IPS-18a (cell line): ENCODE results near the gene ICAM2.
"Not testable (repeated sequence)": the region's sequence is repeated elsewhere in the genome, so short reads cannot be mapped to it uniquely, and the experiment has no call there.

Source experiments
- H3K27ac ChIP-seq: one replicate; pipeline ENCODE4 v1.5.1; 2013; ENCODE audit warnings: low read length
- H3K27me3 ChIP-seq: one replicate; pipeline ENCODE4 v1.6.1; 2013; ENCODE audit warnings: mild to moderate bottlenecking, low read length; ENCODE audit not compliant: control insufficient read depth, insufficient read depth
- H3K36me3 ChIP-seq: one replicate; pipeline ENCODE4 v1.6.1; 2013; ENCODE audit warnings: low read depth, low read length; ENCODE audit not compliant: control insufficient read depth
- H3K4me1 ChIP-seq: one replicate; pipeline ENCODE4 v1.6.1; 2013; ENCODE audit warnings: low read depth, low read length; ENCODE audit not compliant: control insufficient read depth
- H3K4me3 ChIP-seq: one replicate; pipeline ENCODE4 v1.5.1; 2013; ENCODE audit warnings: low read length
- H3K9ac ChIP-seq: one replicate; pipeline ENCODE4 v1.6.1; 2013; ENCODE audit warnings: mild to moderate bottlenecking, low read length, moderate library complexity
- H3K9me3 ChIP-seq: one replicate; pipeline ENCODE4 v1.6.1; 2013; ENCODE audit warnings: low read depth, low read length; ENCODE audit not compliant: control insufficient read depth

Gene ICAM2

DNA sequence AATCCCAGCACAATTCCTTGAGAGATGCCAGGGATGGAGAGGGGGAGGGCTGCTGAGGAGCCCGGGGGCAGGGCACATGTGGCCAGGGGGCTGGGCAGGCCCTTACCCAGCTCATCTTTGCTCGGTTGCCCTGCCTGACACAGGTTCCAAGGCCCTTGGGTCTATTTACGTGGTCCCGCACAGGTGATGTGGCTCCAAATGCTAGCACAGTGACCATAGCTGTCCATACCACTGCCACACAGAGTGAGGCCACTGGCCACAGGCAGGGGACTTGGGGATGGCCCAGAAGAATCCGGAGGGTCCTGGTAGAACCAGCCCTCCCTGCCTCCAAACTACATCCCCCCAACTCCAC, 32.3 kb downstream of the ICAM2 start:
- no peak overlapping the region for H3K4me3 ChIP-seq
- H3K9ac ChIP-seq: no peak overlapping the region
- H3K4me1 ChIP-seq: peaks cover 3% of the 10 kb centered on the region
- no peaks in the 10 kb centered on the region for H3K9me3 ChIP-seq
- no peaks in the 10 kb centered on the region for H3K36me3 ChIP-seq
- no peaks in the 10 kb centered on the region for H3K27me3 ChIP-seq
- no peak overlapping the region for H3K27ac ChIP-seq

DNA sequence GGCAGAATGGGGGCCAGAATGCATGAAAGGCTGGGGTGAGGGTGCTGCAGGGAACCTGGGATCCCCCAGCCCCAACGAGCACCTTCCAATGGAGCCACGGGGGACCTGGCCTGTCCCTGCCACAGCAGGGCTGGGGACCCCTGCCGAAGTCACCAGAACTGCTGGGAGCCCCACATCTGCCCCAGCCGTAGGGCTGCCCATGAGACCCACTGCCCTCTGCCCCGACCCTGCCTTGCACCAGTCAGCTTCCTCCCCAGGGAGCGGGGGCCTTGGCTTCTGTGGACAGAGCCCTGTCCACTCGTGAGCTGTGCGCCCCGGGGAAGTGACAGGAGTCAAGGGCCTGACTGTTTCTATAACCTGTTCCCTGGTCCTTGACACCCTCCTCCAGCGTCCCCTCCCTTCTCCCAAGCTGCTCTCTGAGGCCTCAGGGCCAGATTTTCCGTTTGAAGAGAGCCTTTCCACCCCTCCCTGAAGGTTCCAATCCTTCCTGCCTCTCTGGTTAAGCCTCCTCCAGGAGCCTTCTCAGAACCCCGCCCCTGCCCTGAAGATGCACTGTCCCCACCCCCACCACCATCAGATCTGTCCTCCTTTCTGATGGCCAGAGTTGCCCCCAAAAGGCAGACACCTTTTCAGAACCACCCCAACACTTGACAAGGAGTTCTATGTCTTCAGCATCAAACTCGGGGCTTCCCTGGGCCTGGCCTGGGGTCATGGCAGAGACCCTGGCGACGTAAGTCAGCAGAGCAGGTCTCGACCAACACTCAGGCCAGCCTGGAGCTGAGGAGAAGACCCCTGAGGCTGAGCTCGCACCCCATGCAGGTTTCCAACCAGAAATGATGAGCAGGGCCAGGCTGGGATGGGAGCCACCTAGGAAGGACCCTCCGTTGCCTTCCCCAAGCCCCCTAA, 33.0 kb downstream of the ICAM2 start:
- no peak overlapping the region for H3K4me3 ChIP-seq
- H3K27ac ChIP-seq: no peak overlapping the region
- no peak overlapping the region for H3K9ac ChIP-seq
- H3K4me1 ChIP-seq: peaks cover 3% of the 10 kb centered on the region
- no peaks in the 10 kb centered on the region for H3K36me3 ChIP-seq
- no peaks in the 10 kb centered on the region for H3K27me3 ChIP-seq
- peaks cover 2% of the 10 kb centered on the region for H3K9me3 ChIP-seq

DNA sequence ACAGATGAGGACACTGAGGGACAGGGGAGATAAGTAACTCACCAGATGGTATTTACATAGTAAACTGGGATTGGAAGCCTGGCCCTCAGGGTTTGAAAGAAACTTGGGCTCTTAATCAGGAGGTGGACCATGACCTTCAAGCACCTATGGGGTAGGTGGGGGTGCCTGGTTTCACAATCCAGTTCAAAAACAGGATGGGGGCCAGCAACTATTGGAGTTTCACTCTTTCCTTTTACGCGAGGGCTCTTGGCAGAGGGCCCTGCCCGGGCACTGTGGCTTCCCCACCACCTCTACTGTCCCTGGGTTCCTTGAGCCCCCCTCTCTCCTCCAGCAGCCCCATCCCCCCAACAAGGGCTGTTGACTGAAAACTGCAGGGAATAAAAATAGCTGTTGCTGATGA, 33.6 kb downstream of the ICAM2 start:
- no peak overlapping the region for H3K27ac ChIP-seq
- no peak overlapping the region for H3K9ac ChIP-seq
- peaks cover 3% of the 10 kb centered on the region for H3K4me1 ChIP-seq
- no peaks in the 10 kb centered on the region for H3K27me3 ChIP-seq
- H3K4me3 ChIP-seq: no peak overlapping the region
- peaks cover 2% of the 10 kb centered on the region for H3K9me3 ChIP-seq
- no peaks in the 10 kb centered on the region for H3K36me3 ChIP-seq

DNA sequence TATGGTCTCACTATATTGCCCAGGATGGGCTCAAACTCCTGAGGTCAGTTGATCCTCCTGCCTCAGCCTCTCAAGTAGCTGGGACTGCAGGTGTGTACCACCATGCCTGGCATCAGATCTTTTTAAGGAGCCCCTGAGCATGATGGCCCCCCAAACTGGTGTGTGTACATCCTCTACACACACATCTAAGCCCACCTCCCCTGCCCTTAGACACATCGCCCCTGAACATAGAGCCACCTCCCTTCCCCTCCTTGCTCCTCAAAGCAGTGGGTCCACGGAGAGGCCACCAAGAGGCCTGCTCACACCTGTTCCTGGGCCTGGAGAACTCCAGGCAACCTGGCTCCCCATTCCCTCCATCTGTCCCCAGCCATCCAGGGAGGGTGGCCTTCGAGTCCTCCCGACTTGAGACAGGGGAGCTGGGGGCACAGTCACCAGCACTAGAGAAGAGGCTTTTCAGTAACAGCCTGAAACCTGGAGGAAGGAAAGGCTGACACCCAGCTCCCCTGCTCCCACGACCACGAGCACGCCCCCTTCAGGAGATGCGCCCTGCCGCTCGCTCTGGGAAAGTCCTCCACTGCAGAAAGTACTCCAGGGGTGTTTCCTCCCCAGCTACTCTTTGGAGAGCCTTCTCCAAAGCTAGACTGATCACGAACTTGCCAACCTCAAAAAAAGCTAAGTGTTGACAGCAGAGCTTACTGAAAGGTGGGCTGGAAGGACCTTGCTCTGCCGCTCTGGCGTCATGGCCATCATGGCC, 34.9 kb downstream of the ICAM2 start:
- Histone ChIP-seq H3K36me3 (no peaks in the 10 kb centered on the region), H3K4me1 (peaks cover 3% of the 10 kb centered on the region), H3K9ac (no peak overlapping the region), H3K4me3 (no peak overlapping the region), H3K9me3 (peaks cover 2% of the 10 kb centered on the region), H3K27ac (no peak overlapping the region), H3K27me3 (no peaks in the 10 kb centered on the region)

DNA sequence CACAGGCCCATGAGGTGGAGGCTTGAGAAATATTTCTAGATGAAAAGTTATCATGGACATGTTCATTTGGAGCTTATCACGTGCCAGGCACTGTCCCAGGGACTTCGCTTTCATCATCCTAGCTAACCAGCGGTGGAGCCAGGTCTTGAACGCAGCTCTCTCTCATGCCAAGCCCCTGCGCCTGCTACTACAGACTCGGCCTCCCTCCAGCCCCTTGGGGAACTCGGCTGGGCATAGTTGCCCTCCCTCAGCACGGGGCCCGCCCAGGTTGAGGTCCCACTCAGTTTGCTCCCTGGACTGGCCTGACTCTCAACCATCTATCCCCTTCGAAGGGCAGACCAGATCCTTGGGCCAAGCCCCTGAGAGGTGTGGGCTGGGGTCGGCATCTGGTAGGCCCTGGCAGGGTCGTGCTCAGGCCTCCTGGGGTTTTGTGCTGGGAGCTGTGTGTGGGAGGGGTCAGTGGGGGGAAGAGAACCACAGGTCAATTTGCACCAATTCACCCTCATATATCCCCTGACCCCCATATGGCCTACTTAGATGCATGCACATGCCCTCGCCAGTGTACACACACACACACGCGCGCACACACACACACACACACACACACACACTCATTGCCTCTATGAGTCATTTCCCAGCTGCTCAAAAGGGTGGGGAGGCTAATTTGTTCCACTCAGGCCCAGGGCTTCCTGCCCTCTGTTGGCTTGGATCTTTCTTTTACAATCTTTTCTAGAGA, 35.6 kb downstream of the ICAM2 start:
- H3K27ac ChIP-seq: no peak overlapping the region
- no peaks in the 10 kb centered on the region for H3K36me3 ChIP-seq
- H3K27me3 ChIP-seq: no peaks in the 10 kb centered on the region
- H3K9me3 ChIP-seq: peaks cover 2% of the 10 kb centered on the region
- peaks cover 3% of the 10 kb centered on the region for H3K4me1 ChIP-seq
- no peak overlapping the region for H3K9ac ChIP-seq
- H3K4me3 ChIP-seq: no peak overlapping the region

DNA sequence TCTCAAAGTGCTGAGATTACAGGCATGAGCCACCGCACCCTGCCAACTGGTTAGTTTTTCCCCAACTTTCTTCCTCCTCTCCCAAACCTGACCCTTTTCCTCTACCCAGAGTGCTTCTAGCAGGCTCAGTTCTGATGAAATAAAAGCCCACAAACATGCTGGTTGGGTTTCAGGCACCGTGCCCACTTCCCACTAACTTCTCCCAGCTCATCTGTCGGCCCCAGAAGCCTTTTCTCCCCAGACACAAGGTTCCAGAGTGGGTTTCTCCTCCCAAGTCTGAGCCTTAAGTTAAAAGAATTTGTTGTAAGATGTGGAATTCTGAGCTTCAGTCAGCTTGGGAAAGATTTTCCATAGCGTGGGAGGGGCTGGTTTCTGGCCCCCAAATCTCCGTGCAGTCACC, 36.2 kb downstream of the ICAM2 start:
- Histone ChIP-seq H3K4me3 (no peak overlapping the region), H3K27me3 (no peaks in the 10 kb centered on the region), H3K9me3 (peaks cover 2% of the 10 kb centered on the region), H3K27ac (no peak overlapping the region), H3K9ac (no peak overlapping the region), H3K4me1 (peaks cover 3% of the 10 kb centered on the region), H3K36me3 (no peaks in the 10 kb centered on the region)

DNA sequence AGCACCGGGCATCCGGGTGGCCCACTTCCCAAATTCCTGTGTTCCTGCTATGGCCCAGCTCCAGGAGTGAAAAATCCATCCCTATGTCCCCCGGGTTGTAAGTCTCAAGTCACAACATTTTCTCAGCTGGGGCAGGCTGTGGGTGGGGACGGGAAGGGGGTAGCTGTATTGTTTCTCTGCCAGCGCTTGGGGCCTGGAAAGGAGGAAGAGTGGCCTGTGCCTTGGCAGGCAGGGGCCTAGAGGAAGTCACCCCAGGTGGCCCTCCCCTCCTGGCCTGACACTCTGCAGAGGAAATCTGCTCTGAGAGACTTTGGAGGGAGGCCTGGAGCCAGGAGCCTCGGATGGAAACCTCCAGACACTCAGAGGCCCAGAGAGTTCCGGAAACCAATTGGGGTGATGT, 37.1 kb downstream of the ICAM2 start:
- Histone ChIP-seq H3K4me3 (no peak overlapping the region), H3K9ac (no peak overlapping the region), H3K4me1 (no peaks in the 10 kb centered on the region), H3K9me3 (peaks cover 2% of the 10 kb centered on the region), H3K27ac (no peak overlapping the region), H3K36me3 (no peaks in the 10 kb centered on the region), H3K27me3 (no peaks in the 10 kb centered on the region)

DNA sequence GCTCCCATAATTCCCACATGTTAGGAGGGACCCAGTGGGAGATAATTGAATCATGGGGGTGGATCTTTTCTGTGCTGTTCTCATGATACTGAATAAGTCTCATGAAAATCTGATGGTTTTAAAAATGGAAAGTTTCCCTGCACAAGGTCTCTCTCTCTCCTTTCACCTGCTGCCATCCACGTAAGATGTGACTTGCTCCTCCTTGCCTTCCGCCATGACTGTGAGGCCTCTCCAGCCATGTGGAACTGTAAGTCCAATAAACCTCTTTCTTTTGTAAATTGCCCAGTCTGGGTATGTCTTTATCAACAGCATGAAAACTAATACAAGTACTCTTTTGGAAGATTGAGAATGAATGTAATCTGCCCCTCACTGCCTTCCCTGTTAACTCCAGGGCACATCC, 37.8 kb downstream of the ICAM2 start:
- H3K27me3 ChIP-seq, H3K4me3 ChIP-seq, H3K4me1 ChIP-seq, H3K27ac ChIP-seq, H3K9me3 ChIP-seq, H3K36me3 ChIP-seq, H3K9ac ChIP-seq: not testable (repeated sequence)

DNA sequence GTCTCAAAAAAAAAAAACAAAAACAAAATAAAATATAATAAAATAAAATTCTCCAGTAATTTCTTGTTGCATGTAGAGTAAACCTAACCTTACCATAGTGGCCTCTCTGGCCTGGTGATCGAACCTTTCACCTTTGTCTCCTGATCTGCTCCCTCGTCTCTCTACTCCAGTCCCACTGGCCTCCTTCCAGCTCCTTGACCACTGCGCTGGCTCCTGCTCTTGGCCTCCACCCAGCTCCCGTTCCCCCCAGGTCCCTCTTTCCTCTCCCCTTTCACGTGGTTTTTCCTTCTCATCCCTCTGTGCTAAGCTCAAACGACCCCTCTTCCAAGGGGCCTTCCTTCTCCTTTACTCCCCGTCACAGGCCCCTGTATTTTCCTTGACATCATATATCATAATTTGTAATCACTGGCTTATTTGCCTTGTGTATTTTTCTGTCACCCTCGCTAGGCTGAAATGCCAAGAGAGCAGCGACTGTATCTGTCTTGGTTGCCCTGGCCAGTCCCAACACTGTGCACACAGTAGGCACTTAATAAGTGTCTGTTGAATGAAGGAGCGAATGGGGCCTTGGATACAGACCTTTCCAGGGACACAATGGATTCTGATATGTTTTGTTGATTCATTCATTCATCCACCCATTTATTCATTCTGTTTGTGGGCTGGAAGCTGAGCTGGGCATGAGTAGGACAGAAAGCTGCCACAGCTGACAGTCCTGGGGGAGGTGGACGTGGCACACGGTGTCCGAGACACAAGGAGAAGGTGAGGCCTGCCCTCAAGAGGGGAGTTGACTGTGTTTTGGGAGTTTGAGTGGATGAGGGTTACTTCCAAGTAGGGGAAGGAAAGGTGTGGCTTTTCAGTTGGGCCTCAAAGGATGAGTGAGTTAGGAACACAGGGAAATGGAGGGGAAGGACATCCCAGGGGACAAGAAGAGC, 41.9 kb downstream of the ICAM2 start:
- H3K4me3 ChIP-seq: no peak overlapping the region
- no peaks in the 10 kb centered on the region for H3K4me1 ChIP-seq
- peaks cover 2% of the 10 kb centered on the region for H3K9me3 ChIP-seq
- H3K27ac ChIP-seq: no peak overlapping the region
- H3K36me3 ChIP-seq: no peaks in the 10 kb centered on the region
- no peak overlapping the region for H3K9ac ChIP-seq
- no peaks in the 10 kb centered on the region for H3K27me3 ChIP-seq

DNA sequence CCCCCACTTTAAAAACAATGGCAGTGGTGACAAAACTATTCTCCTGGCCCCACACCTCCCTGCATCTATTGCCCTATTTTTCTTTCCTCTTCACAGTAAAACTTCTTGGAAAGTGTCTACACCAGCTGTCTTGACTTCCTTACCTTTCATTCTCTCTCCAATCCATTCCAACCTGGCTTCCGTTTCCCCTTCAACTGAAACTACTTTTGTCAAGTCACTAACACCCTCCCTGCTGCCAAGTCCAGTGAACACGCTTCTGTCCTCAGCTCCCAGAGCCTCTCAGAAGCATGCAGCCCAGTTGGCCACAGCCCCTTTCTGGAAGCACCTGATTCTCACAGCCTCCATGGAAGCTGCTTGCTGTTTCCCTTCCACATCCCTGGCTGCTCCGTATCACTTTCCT, 43.7 kb downstream of the ICAM2 start:
- Histone ChIP-seq H3K9me3 (no peaks in the 10 kb centered on the region), H3K9ac (no peak overlapping the region), H3K27ac (no peak overlapping the region), H3K36me3 (no peaks in the 10 kb centered on the region), H3K4me3 (no peak overlapping the region), H3K4me1 (no peaks in the 10 kb centered on the region), H3K27me3 (no peaks in the 10 kb centered on the region)
